Endothelial cell of umbilical vein (primary cell): ENCODE measurements around the gene PRDX1. TPM values are rescaled to one million over a fixed set of nuclear protein-coding genes. Genes with fewer than 3 reads are reported as not detected.

Experiments used
- BruUV-seq: library from RNA; stranded (reverse); fragments of 400-500 nt; replicated peaks from 2 replicates; lab custom pipeline; 2021; lab: Mats Ljungman, UMichigan
- CTCF ChIA-PET: fragments of 300-600, 350-600 bp; sonication (Branson Sonifier 250); formaldehyde crosslinking; loops from one replicate; lab custom pipeline; 2021; ENCODE audit warnings: antibody characterized with exemption, inconsistent platforms; lab: Charles Lee
- POLR2A ChIA-PET: fragments of 300-600, 350-600 bp; sonication (Branson Sonifier 250); formaldehyde crosslinking; loops from one replicate; lab custom pipeline; 2021; ENCODE audit warnings: antibody characterized with exemption, inconsistent platforms; lab: Charles Lee
- DNase-seq: peaks from one replicate; pipeline ENCODE4 v3.0.0-alpha.2; 2011; ENCODE audit warnings: low read depth, low spot score
- FAIRE-seq: peaks from 2 replicates; lab custom pipeline; 2011; peaks lifted over from hg19 to GRCh38; lab: Jason Lieb, UNC
- H2AFZ ChIP-seq: 2 replicates; pipeline ENCODE4 v1.6.0; 2012; ENCODE audit warnings: low read depth, low read length, control low read depth, inconsistent platforms
- H3K27ac ChIP-seq: 2 replicates; pipeline ENCODE4 v1.5.1; 2011; ENCODE audit warnings: low read depth, mild to moderate bottlenecking, control low read depth, low read length, moderate library complexity; ENCODE audit not compliant: insufficient read depth
- H3K27me3 ChIP-seq, 2 experiments: 2 replicates each; pipeline versions ENCODE4 v1.6.0 to v1.6.1; 2011; ENCODE audit warnings: low read length in 2 of 2, mixed read lengths in 1 of 2; ENCODE audit not compliant: control insufficient read depth in 2 of 2, insufficient read depth in 2 of 2
- H3K36me3 ChIP-seq, 2 experiments: 2 replicates in 1 of 2; 3 replicates in 1 of 2; pipeline ENCODE4 v1.5.1; 2011; ENCODE audit warnings: low read length in 2 of 2, mild to moderate bottlenecking in 1 of 2, moderate library complexity in 1 of 2; ENCODE audit not compliant: control insufficient read depth in 2 of 2, insufficient read depth in 2 of 2; ENCODE audit errors: extremely low read depth in 1 of 2
- H3K4me1 ChIP-seq: 3 replicates; pipeline ENCODE4 v1.5.1; 2011; ENCODE audit warnings: mild to moderate bottlenecking, low read length; ENCODE audit not compliant: control insufficient read depth, insufficient read depth; ENCODE audit errors: extremely low read depth
- H3K4me2 ChIP-seq: 2 replicates; pipeline ENCODE4 v1.6.1; 2011; ENCODE audit warnings: low read length, control low read depth, mixed read lengths; ENCODE audit not compliant: insufficient read depth
- H3K4me3 ChIP-seq, 3 experiments: fragments of 200-600 bp in 1 of 3; sonication (generic), shearing (Covaris generic) in 1 of 3; replicated peaks in 1 of 3; 2 replicates each; pipeline ENCODE4 v1.5.1; 2011 to 2016; ENCODE audit warnings: control low read depth in 3 of 3, low read length in 3 of 3, mild to moderate bottlenecking in 2 of 3, inconsistent platforms in 1 of 3, low read depth in 1 of 3, moderate library complexity in 1 of 3; ENCODE audit not compliant: insufficient read depth in 1 of 3
- H3K79me2 ChIP-seq: 2 replicates; pipeline ENCODE4 v1.6.0; 2012; ENCODE audit warnings: low read length, inconsistent platforms; ENCODE audit not compliant: control insufficient read depth, insufficient read depth
- H3K9ac ChIP-seq: replicated peaks from 2 replicates; pipeline ENCODE3; 2011; ENCODE audit warnings: low read length, control low read depth; ENCODE audit not compliant: insufficient read depth; ENCODE audit errors: extremely low read depth
- H3K9me1 ChIP-seq: replicated peaks from 3 replicates; pipeline ENCODE4 v1.6.0; 2011; ENCODE audit warnings: mild to moderate bottlenecking, low read length; ENCODE audit not compliant: control insufficient read depth, insufficient read depth; ENCODE audit errors: extremely low read depth
- H3K9me3 ChIP-seq: replicated peaks from 2 replicates; pipeline ENCODE4 v1.5.1; 2012; ENCODE audit warnings: low read length, inconsistent platforms; ENCODE audit not compliant: control insufficient read depth, insufficient read depth
- H4K20me1 ChIP-seq: replicated peaks from 2 replicates; pipeline ENCODE3; 2011; ENCODE audit warnings: mild to moderate bottlenecking, low read length; ENCODE audit not compliant: control insufficient read depth, insufficient read depth; ENCODE audit errors: extremely low read depth
- EZH2 ChIP-seq: IDR thresholded peaks from 2 replicates; pipeline ENCODE4 v1.6.1; 2012; ENCODE audit warnings: borderline replicate concordance, low read depth, mild to moderate bottlenecking, moderate library complexity, low read length, inconsistent platforms; ENCODE audit not compliant: severe bottlenecking
- FOS ChIP-seq: IDR thresholded peaks from 2 replicates; pipeline ENCODE4 v1.6.1; 2011; ENCODE audit warnings: mild to moderate bottlenecking, low read length, moderate library complexity, borderline replicate concordance; ENCODE audit not compliant: insufficient read depth
- GATA2 ChIP-seq: IDR thresholded peaks from 2 replicates; pipeline ENCODE4 v1.7.0; 2011; ENCODE audit warnings: low read depth, mild to moderate bottlenecking, moderate library complexity, mixed read lengths, low read length; ENCODE audit not compliant: insufficient read length, insufficient read depth
- JUN ChIP-seq: IDR thresholded peaks from 2 replicates; pipeline ENCODE4 v1.6.1; 2011; ENCODE audit warnings: borderline replicate concordance, low read depth; ENCODE audit not compliant: insufficient read length, insufficient read depth
- MYC ChIP-seq: IDR thresholded peaks from one replicate; pipeline ENCODE4 v1.6.1; 2011; ENCODE audit warnings: mild to moderate bottlenecking, low read depth, low read length
- POLR2A ChIP-seq: IDR thresholded peaks from 2 replicates; pipeline ENCODE4 v1.6.1; 2012; ENCODE audit warnings: low read depth, mild to moderate bottlenecking, control low read depth, low read length
- dilution Hi-C: fragments of 300-500 bp; cut with MboI; formaldehyde crosslinking; loops from one replicate; pipeline ENCODE4 v1.15.0; 2019; ENCODE audit warnings: low sequenced_read_pairs; ENCODE audit not compliant: extremely low pct_ligation_motif_present
- intact Hi-C: fragments of 100-400 bp; cut with micrococcal nuclease; formaldehyde crosslinking; loops from one replicate; pipeline ENCODE4 v1.10.0; 2022
- polyA plus RNA-seq, 4 experiments: library from polyadenylated mRNA; depleted of rRNA in 3 of 4; stranded (reverse) in 3 of 4; unstranded in 1 of 4; fragments of >200 nt; gene quantifications; 2 replicates each; pipeline versions ENCODE4 v1.2.1 to v1.2.3, GENCODE V29; 2011 to 2012; ENCODE audit warnings: missing spikeins in 1 of 4
- total RNA-seq: library from RNA; stranded (reverse); gene quantifications from 2 replicates; pipeline ENCODE4 v1.2.3, GENCODE V29; 2021
- TF ChIP-seq, protein P1 (sequence below), 2 donors: IDR thresholded peaks; 1 replicate in 1 of 2; 2 replicates in 1 of 2; pipeline ENCODE4 v1.5.1; 2011; ENCODE audit warnings: low read length in 2 of 2, mild to moderate bottlenecking in 2 of 2, moderate library complexity in 2 of 2, control low read depth in 1 of 2, inconsistent platforms in 1 of 2, low read depth in 1 of 2; ENCODE audit not compliant: insufficient read depth in 1 of 2; ENCODE audit errors: extremely low read depth in 1 of 2

Gene PRDX1
- total and polyA plus RNA-seq, 2 donors (not counting 3 experiments of a cell fraction or from before 2014, with no cell fraction given): 622 to 685 TPM

DNA sequence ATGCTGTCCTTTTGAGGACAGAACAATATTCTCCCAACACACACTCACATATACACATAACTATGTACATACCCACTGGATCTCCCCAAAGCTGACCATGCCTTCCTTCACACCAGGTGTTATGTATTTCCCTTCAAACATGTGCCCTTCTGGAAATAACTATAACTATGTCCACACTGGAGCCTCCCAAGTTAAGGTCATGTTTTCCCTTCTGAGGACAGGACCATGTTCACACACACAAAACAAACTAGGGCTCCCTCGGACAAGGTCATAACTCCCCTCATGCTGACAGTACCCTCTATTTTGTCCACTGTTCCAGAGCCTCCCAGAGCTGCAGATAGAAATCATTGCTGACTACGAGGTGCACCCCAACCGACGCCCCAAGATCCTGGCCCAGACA lies 13.8 kb downstream of the PRDX1 start:
- Histone ChIP-seq H2AFZ (no peak overlapping the region), H4K20me1 (no peaks in the 10 kb centered on the region), H3K4me3 (no peak overlapping the region), H3K79me2 (no peaks in the 10 kb centered on the region), H3K27me3 (no peaks in the 10 kb centered on the region), H3K9me3 (no peaks in the 10 kb centered on the region), H3K9ac (no peak overlapping the region), H3K36me3 (peaks cover 23 to 27% of the 10 kb centered on the region in 2 experiments), H3K27ac (no peak overlapping the region), H3K4me1 (no peaks in the 10 kb centered on the region), H3K4me2 (no peak overlapping the region), H3K9me1 (no peaks in the 10 kb centered on the region)
- dilution Hi-C loops: no loop called here
- CTCF ChIA-PET: interaction anchor here (6.0 kb wide), 1 partner anchor 59 kb away, joined by 148 read pairs; no protein-coding TSS in a partner anchor
- DNase-seq: no peak
- FAIRE-seq: no peak
- POLR2A ChIA-PET: interaction anchor here (0.6 to 1.4 kb wide), 3 partner anchors 8 to 20 kb away, joined by 3 to 8 read pairs (median 4); partner anchors contain the start of genes CCDC163, MMACHC and PRDX1
- intact Hi-C loops: no loop called here
- TF ChIP-seq GATA2 (no peak), EZH2 (no peak), JUN (no peak), MYC (no peak), POLR2A (no peak), FOS (no peak)
- TF ChIP-seq, protein P1, sequence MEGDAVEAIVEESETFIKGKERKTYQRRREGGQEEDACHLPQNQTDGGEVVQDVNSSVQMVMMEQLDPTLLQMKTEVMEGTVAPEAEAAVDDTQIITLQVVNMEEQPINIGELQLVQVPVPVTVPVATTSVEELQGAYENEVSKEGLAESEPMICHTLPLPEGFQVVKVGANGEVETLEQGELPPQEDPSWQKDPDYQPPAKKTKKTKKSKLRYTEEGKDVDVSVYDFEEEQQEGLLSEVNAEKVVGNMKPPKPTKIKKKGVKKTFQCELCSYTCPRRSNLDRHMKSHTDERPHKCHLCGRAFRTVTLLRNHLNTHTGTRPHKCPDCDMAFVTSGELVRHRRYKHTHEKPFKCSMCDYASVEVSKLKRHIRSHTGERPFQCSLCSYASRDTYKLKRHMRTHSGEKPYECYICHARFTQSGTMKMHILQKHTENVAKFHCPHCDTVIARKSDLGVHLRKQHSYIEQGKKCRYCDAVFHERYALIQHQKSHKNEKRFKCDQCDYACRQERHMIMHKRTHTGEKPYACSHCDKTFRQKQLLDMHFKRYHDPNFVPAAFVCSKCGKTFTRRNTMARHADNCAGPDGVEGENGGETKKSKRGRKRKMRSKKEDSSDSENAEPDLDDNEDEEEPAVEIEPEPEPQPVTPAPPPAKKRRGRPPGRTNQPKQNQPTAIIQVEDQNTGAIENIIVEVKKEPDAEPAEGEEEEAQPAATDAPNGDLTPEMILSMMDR (IDR thresholded peaks at IDR 0.05; ENCODE audit: extremely low read depth in 1 of 2, insufficient read depth in 1 of 2, low read depth in 1 of 2, low read length in 2 of 2): no peak
- BruUV-seq: no TSS peak
